Ovary (tissue), 3 donors: Measurements from ENCODE around the gene WDR82.

Source experiments
- CTCF ChIP-seq, 3 donors: fragments of 450-650 bp in 2 of 3; fragments of 200-600 bp in 1 of 3; IDR thresholded peaks; one replicate each; pipeline versions ENCODE4 v1.5.1 to v1.8.0; 2016 to 2022; ENCODE audit warnings: antibody characterized with exemption in 3 of 3, mild to moderate bottlenecking in 1 of 3
- EP300 ChIP-seq: sonication (generic); formaldehyde crosslinking; IDR thresholded peaks from one replicate; pipeline ENCODE4 v1.6.1; 2017; ENCODE audit warnings: antibody characterized with exemption
- POLR2A ChIP-seq: fragments of 450-650 bp; IDR thresholded peaks from one replicate; pipeline ENCODE4 v1.6.1; 2017; ENCODE audit warnings: antibody characterized with exemption, mild to moderate bottlenecking, moderate library complexity
- donor health status: DM: no; HTN: no; CAD: no.

- TF ChIP-seq POLR2A: peak; percentile 25
- TF ChIP-seq CTCF (IDR thresholded peaks at IDR 0.05): no peak
- TF ChIP-seq EP300: no peak
These were observed 1.1 kb downstream of the WDR82 start for GRCh38 chr3:52277071-52277964.
